ENCODE results near the gene TTLL9. TPM values are rescaled to one million over a fixed set of nuclear protein-coding genes. Genes with fewer than 3 reads are reported as not detected.
A peak's percentile ranks its signal among the peaks of the same experiment; 100 is the strongest.

The TTLL9 gene
- total RNA-seq, 1 experiment from 2014 or later, result 0.27 TPM

DNA sequence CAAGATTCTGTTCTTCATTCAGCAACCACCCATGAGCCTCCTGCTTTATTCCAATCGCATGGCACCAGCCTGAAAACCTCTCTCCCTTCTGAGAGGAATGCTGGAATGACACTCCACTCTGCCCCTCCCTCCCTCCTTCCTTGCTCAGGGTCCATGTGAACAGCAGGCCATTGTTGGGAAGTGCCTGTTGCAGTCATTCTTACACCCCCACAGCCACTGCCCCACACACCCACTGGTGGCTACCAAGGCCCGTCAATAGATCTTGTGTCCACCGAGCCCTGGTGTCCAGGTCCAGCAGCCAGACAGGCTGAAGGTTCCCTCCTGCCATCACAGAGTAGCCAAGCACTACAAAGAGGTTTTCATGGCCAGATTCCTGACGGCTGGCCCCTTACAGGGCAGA is 74.9 kb downstream of the TTLL9 start:
- no peak for DNase-seq (ENCODE audit: low spot score)

DNA sequence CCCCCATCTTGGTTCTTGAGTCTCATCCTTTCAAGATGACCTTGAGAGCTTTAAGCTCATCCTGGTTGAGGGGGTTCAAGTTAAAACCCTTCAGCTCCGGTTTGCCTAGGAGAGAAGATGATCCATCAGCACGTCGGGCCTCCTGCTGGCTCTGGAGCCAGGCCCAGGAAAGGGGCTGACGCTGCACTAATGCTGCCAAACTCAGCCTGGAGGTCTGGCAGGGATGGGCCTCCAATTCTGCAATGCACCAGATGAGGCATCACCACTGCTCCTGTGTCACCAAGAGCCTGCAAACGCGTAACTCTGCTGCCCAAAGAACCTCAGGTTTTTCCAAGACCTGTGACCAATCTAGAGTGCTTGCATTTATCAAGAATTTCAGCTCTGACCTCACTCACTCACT is 75.4 kb downstream of the TTLL9 start:
- no peak for DNase-seq (ENCODE audit: low spot score)

DNA sequence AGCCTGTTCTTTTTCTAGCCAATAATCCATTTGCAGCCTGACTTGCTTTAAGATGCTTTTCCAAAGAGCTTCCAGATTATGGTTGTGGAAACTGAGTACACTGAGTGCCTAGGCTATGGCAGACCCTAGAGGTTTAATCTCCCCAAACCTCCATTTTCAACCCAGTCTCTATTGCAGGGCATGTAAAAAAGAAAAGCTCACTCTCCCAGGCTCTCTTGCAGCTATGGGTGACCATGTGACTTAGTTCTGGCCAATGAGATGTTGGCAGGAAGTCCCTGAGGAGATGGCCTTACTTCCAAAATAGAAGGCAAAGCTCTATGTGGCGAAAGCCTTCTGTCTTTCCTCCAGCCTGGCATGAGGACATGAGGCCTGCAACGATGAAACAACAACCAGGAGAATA is 77.6 kb downstream of the TTLL9 start:
- DNase-seq (ENCODE audit: low spot score), result no peak

DNA sequence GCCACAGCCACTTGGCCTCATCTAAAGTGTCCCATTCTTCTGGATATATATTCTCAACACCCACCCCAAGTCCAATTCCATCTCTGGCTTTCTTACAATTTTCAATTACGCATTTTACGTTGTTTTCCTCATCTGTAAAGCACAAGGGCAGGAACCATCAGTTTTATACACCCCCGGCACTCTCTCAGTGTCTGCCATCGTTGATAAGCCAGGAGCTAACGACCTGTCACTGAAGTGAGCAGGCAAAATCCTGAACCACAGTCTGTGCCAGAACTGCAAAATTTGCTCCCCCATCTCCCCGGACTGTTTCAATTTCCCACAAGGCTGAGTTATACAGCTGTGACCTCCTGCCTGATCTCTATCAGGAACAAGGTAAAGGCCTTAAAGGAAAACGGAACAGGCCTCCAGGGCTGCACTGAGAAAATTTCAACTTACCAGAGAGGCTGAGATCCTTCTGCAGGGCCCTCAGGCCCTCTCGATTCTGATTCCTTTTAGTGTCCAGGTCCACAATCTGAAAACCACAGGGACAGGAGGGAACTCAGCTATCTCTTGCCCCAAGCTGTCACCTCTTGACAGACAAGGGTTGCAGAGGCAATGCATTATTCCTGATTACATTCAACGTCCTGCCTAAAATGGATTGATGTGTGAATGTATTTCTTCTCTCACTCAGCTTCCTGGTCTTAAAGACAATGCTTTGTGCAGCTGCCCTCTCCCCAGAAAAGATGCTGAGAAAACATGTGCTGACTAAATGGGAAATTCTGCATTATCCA is 79.6 kb downstream of the TTLL9 start:
- no peak for DNase-seq (ENCODE audit: low spot score)

DNA sequence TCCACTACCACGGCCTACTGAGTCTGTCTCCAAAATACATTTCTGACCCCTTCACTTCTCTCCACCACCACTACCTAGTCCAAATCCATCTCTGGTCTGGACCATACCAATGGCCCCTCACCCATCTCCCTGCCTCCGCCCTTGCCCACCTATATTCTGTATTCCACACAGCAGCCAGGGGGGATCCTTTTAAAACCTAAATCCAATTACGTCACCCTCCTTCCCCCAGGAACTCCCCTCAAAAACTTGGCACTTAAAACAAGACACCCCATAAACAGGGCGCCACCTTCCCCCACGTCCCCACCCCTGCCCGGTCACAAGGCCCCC is 80.7 kb downstream of the TTLL9 start:
- no peak for DNase-seq (ENCODE audit: low spot score)

DNA sequence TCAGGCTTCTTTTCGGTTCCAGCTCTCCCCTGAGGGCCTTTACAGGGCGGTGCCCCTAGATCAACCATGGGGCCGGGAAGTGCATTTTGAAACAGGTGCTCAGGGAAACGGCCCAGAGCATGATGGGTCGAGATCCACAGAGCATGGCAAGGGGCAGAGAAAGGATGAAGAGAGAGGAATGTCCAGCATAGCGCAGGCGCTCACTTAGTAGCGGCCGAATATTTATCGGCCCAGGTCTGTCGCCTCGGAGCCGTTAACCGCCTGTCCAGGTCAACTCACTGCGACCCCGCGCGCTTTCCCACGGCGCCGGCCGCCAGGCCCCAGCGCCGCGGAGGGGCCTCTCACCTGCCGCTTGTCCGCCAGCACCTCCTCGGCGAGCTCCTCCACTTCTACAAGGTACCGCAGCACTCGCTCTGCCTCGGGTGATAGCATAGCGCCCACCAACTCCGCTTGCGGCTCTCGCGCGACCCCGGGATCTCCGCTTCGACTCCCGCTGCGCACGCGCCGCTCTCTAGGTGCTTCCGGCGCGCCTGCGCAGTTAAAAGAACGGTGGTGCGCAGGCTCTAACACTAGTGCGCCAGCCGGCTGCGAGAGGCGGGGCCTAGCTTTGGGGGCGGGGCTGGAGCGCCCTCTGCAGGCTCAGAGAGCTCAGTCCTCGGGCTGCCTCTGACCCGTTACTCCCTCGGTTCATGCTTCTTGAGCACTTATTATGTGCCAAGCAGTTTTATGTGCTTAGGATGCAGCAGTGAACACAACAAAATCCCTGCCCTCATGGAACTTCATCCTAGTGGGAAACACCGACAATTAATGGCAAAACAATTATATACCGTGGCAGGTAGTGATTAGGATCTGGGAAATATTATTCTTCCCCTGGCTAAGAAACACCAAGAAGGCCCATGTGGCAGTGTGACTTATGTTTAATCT is 81.4 kb downstream of the TTLL9 start, which contains the start of gene PDRG1:
Gene PDRG1 (minus strand): TSS at position 517 of the 924 bp plus-strand sequence. CDS start 85 bp downstream, at position 432.
- peak; percentile 88 for DNase-seq (ENCODE audit: low spot score)

DNA sequence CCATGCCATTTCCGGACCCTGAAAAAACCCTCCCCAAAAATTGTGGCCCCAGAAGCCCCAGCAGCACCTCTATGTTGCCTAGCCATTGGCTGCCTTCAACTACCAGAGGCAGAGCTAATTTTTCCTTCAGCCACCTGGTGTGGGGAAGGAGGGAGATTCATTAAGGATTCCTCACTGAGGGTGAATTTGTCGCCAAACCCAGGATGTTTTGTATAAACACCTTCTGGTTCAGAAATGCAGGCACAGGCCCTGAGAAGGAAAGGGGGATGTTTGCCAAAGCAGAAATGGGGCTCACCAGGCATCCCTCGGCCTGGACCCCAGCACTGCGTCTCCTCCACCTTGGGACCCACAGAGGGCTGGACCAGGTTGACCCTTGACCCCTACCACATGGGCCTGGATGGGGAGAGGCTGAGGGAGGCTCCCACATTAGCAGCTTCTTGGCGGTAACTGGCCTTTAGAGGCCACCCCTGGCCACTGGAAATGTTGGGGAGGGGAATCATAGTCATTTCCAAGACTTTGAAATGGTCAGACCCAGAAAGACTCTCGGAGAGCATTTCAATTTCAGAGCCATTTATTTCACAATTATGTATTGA is 83.2 kb downstream of the TTLL9 start:
- no peak for DNase-seq (ENCODE audit: low spot score)

DNA sequence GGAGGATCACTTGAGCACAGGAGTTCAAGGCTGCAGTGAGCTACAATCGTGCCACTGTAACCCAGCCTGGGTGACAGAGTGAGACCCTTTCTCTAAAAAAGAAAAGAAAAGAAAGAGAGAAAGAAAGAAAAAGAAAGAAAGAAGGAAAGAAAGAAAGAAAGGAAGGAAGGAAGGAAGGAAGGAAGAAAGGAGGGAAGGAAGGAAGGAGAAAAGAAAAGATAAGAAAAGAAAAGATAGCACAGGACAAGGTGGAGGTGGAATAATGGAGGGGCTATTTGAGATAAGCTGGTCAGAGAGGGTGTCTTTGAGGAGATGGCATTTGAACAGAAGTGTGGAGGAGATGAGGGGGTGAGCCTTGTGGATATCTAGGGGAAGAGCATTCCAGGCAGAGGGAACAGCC is 84.1 kb downstream of the TTLL9 start:
- DNase-seq (ENCODE audit: low spot score), result no peak

DNA sequence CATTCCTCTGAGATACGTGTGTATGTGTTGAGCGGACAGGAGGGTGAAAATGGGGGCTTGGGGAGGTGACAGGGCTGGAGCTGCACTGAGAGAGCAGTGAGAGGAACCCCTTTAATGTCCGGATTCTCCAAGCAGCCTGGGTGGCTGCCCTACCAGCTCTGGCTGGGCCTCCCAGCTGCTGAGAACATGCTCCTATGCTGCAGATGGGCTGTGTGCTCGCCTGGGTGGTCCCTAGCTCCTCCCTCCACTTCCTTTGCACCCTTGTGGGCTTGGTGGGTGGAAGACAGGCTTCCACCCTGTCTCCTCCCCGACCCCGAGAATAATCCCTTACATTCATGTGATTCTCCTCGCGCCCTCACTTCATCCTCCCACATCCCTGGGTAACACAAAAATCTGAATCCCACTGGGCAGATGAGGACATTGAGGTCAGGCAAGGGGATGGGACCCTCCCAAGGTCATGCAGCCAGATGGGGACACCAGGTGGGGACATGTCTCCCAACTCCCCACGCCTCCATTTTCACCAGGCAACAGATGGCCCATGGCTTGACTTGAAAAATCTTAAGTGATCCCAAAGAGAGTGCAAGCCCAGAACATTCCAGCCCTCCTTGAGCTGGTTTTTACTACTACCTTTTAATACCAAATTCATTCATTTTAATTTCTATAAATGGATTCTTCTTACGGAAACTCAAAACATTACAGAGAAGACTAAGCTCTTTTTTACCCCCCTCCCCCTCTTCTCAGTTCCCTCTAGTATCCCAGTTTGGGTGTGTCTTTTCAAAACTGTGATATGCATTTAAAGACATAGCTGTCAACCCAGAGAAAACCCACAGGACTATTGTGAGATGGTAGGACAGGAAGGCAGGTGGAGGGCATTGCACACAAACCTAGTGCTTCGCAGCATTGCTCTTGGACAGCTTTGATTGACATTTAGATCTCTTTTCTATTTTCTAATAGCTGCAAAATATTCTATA is 86.4 kb downstream of the TTLL9 start:
- DNase-seq (ENCODE audit: low spot score), result no peak

DNA sequence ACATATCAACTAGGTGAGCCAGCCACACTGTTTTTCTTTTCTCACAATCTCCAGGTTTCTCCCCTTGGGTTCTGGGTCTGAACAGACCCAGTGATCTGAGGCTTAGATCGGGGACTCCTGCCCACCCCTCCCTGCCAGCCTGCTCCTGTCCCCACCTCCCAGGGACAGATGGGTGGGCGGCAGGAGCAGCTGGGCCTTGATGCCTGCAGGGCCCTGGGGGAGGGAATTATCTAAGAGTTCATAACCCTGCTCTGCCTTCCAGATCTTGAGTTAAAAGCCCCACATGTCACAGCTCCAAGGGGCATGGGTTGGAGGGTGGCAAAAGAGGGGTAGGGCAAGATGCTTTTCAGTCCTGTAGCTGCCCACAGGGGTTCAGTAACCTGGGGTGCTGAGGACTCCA is 92.3 kb downstream of the TTLL9 start:
- DNase-seq (ENCODE audit: low spot score), result no peak

DNA sequence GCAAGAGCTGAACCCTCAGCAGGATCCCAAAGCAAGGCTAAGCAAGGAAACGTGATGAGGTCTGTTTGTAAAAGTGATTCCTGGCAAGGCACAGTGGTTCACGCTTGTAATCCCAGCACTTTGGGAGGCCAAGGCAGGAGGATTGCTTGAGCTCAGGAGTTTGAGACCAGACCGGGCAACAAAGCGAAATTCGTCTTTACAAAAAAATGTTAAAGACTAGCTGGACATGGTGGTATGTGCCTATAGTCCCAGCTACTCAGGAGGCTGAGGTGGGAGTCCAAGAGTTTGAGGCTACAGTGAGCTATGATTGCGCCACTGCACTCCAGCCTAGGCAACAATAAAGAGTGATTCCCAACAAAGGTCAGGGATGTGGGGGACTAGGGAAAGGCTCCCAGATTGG is 93.5 kb downstream of the TTLL9 start:
- no peak for DNase-seq (ENCODE audit: low spot score)

DNA sequence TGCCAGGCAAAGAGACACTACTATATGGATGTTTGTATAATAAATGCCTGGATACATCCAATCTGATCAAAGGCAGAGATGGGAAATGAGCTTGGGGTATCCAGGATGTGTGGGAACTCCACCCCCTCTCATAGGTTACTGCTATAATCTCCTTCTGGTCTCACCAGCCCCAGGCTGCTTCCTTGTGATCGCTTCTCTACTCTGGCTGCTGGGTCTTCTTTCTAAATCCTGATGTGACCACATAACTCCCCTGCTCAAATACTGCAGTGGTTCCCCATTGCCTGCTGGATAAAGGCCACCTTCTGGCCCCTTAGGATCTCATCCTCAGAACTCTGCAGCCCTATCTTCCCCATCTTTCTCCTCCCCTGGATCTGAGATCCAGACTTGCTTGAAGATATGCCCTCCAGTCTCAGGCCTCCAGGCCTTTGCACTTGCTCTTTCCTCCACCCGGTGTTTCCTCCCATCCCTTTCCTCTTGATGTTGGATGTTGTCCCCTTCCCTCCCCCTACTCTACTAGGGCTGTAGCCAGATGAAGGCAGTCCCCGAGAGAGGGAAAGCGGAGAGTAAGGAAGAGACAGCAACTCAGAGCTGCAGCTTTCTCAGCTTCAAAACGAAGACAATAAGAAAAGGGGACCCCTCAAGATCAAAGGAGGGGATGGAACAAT is 96.7 kb downstream of the TTLL9 start:
- no peak for DNase-seq (ENCODE audit: low spot score)

DNA sequence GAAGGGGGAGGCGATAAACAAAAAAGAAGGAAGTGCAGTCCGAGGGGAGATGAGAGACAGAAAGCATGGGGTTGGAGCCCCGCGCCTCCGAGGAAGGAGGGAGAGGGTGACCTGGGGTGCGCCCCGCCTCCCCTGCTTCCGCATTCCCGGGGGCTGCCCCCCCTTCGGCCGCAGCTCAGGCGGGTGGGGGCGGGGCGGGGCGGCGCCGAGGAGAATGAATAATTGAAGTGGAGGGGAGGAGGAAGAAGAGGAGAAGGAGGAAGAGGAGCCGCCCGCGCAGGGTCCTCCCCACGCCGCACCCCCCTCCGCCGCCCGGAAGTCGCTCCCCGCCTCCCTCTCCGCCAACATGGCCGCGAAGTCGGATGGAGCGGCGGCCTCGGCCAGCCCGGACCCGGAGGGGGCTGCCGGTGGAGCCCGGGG is 97.4 kb downstream of the TTLL9 start, which contains the start of gene XKR7:
Gene XKR7 (plus strand): TSS at position 322 of the 420 bp plus-strand sequence. CDS start 25 bp downstream, at position 347.
- DNase-seq (ENCODE audit: low spot score), result no peak

DNA sequence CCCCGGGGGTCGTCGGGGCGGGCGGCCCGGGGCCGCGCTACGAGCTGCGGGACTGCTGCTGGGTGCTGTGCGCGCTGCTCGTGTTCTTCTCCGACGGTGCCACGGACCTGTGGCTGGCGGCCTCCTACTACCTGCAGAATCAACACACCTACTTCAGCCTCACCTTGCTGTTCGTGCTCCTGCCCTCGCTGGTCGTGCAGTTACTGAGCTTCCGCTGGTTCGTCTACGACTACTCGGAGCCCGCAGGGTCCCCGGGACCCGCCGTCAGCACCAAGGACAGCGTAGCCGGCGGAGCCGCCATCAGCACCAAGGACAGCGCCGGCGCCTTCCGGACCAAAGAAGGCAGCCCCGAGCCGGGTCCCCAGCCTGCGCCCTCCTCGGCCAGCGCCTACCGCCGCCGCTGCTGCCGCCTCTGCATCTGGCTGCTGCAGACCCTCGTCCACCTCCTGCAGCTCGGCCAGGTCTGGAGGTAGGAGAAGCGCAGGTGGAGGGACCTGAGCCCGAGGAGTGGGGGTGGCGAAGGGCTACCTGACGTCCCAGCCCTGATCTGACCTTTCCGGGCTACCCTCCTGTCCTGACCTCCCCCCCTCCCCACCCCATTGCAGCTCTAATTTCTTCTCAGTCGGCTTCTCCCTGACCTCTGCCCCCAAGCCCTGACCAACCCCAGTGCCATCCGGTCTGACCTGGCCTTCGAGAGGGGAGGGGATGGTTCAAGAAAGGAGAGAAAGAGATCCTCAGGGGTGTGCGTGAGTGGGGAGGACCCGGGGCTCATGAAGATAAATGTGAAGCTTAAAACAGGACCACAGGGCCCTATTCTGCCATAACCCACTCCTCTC is 98.1 kb downstream of the TTLL9 start:
- peak; percentile 30 for DNase-seq (ENCODE audit: low spot score)

DNA sequence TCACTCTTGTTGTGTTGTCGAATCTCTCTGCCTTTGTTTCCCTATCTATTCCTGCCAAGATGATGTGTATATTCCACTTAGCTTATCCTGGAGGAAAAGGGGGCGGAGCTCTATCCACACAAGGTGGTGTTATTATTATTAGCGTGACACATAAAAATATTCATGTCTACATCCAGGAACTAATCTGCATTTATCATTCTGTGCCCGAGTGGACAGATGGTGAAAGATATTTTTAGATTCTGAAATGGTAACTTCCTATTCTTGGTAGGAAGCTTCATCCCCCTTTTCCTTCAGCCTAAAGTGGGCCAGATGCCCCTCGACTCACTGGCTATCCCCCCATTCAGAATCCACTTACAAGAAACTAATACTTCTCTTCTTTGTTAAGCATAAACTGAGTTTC is 99.6 kb downstream of the TTLL9 start:
- no peak for DNase-seq (ENCODE audit: low spot score)

DNA sequence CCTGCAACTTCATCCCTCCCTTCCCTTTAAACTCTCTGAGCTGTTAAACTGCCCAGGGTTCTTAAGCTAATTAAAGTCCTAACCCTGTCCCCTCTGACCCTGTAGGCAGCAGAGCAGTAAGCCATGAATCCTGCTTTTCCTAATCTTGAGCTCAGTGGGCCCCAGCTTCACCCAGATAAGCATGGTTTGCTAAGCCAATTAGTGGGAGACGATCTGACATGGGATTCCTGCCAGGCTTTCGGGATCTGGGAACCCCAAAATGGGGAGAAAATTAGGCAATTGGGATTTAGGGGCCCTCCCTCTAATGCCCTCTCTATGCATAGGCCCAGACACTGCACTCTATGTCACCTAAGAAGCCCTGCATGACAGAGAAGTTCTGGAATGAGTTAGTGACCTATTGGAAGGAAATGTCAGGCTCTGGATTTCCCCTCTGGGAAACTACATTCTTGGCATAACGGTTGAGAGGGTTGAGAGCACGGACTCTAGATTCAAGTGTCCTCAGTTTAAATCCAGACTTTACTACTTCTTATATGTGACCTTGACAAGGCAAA is 102.1 kb downstream of the TTLL9 start:
- DNase-seq (ENCODE audit: low spot score), result no peak

DNA sequence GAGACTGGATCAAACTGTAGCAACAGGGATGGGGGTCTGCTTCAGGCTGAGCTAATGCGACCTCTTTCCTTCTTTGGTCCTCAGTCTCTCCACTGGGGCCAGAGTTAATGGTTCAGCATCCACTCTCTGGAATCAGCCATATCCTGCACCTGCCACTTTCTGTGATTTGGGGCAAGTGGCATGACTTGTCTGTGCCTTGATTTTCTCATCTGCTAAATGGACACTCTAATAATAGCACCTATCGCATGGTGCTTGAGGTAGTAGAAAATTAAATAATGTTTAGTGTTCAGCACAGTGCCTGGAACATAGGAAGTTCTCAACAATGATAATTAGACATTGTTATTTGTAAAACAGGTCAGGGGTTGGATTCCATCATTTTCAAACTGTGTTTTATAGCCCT is 103.9 kb downstream of the TTLL9 start:
- DNase-seq (ENCODE audit: low spot score), result no peak

DNA sequence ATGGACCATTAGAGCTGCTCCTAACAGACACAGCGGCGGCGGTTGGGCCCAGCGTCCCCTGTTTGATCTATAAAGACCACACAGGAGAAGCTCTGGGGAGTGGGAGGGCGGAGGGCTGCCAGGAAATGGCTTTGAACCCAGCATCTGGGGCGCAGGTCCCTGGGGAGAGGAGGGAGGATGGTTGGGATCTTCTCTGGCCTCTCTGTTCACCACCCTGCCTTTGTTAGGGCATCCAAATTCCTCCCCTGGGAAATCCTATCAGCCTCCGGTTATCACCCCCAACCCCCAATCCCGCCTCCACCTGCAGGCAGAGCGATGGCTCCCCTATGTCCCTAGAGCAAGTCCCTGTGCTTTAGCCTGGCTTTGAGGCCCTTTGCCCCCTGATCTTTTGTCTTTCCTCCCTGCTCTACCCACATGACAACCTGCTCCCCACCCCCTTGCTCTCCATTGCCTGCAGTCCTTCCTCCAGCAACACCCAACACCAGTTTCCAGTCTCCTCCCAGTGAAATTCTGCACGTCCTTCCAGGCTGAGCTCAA is 104.6 kb downstream of the TTLL9 start:
- DNase-seq (ENCODE audit: low spot score), result no peak

DNA sequence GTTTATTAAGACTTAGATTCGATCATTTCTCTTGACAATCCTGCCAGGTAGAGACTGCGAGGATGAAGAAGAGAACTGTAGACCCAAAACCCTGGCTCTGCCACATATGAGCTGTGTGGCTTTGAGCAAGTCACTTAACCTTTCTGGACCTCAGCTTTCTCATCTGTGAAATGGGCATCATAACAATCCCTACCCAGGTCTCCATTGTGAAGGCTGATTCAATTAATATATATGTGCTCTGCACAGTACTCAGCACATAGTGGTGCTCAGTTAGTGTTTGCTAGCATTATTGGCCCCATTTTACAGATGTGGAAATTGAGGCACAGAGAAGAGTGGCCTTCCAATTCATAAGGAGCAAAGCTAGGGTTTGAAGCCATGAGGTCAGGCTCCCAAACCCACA is 105.4 kb downstream of the TTLL9 start:
- DNase-seq (ENCODE audit: low spot score), result no peak

Data from H4 (cell line).